Suppressor macrophage treated with lipopolysaccharide for 4 hours (primary cell): ENCODE measurements around the gene MAP3K14.
"Not testable (repeated sequence)": the region's sequence is repeated elsewhere in the genome, so short reads cannot be mapped to it uniquely, and the experiment has no call there.

Source experiments
- DNase-seq: peaks from one replicate; pipeline ENCODE4 v3.0.0-alpha.2; 2020

The MAP3K14 gene

GRCh38 chr17:45253237-45253636 is 63.6 kb downstream of the MAP3K14 start:
- not testable (repeated sequence) for DNase-seq

GRCh38 chr17:45251931-45252330 is 64.9 kb downstream of the MAP3K14 start:
- DNase-seq = no peak

- DNase-seq = no peak
Measured at GRCh38 chr17:45248132-45248957, 68.5 kb downstream of the MAP3K14 start.

- peak; percentile 84 for DNase-seq
Measured at GRCh38 chr17:45247429-45248131, 69.2 kb downstream of the MAP3K14 start.

GRCh38 chr17:45246861-45247428 is 69.9 kb downstream of the MAP3K14 start:
- no peak for DNase-seq

- no peak for DNase-seq
Measured at GRCh38 chr17:45246338-45246737, 70.5 kb downstream of the MAP3K14 start.

GRCh38 chr17:45244725-45245656 is 71.8 kb downstream of the MAP3K14 start:
- DNase-seq = no peak

- DNase-seq = no peak
Measured at GRCh38 chr17:45243750-45244149, 73.1 kb downstream of the MAP3K14 start.

- DNase-seq = no peak
Measured at GRCh38 chr17:45242029-45242414, 74.8 kb downstream of the MAP3K14 start.

- no peak for DNase-seq
Measured at GRCh38 chr17:45241328-45242028, 75.3 kb downstream of the MAP3K14 start.

- DNase-seq = no peak
Measured at GRCh38 chr17:45240905-45241327, 75.9 kb downstream of the MAP3K14 start.

GRCh38 chr17:45238155-45238774 is 78.6 kb downstream of the MAP3K14 start:
- no peak for DNase-seq

- no peak for DNase-seq
Measured at GRCh38 chr17:45237686-45238085, 79.1 kb downstream of the MAP3K14 start.

GRCh38 chr17:45236282-45236606 is 80.6 kb downstream of the MAP3K14 start:
- DNase-seq = no peak

GRCh38 chr17:45235416-45236281 is 81.2 kb downstream of the MAP3K14 start:
- DNase-seq = peak; percentile 85

GRCh38 chr17:45234641-45235415 is 82.0 kb downstream of the MAP3K14 start:
- DNase-seq = no peak

- no peak for DNase-seq
Measured at GRCh38 chr17:45233423-45233924, 83.3 kb downstream of the MAP3K14 start.

- no peak for DNase-seq
Measured at GRCh38 chr17:45232514-45233422, 84.1 kb downstream of the MAP3K14 start.
